Progenitor cell of endocrine pancreas (in vitro differentiated cells): ENCODE results near the gene JCAD. TPM values are rescaled to one million over a fixed set of nuclear protein-coding genes. Genes with fewer than 3 reads are reported as not detected.

Experiments used
- DNase-seq: peaks from one replicate; pipeline ENCODE4 v3.0.0; 2021; ENCODE audit warnings: low spot score; ENCODE audit not compliant: unreplicated experiment
- H3K27ac Mint-ChIP-seq: 2 replicates; pipeline ENCODE4 v1.8.0; 2021; ENCODE audit warnings: mild to moderate bottlenecking, moderate library complexity, mixed read lengths
- H3K27me3 Mint-ChIP-seq: 2 replicates; pipeline ENCODE4 v1.8.0; 2021; ENCODE audit warnings: mixed read lengths
- H3K36me3 Mint-ChIP-seq: 2 replicates; pipeline ENCODE4 v1.8.0; 2022; ENCODE audit warnings: mixed read lengths; ENCODE audit not compliant: insufficient read depth
- H3K4me1 Mint-ChIP-seq: 2 replicates; pipeline ENCODE4 v1.8.0; 2021; ENCODE audit warnings: low read depth, mixed read lengths
- H3K4me3 Mint-ChIP-seq: 2 replicates; pipeline ENCODE4 v1.8.0; 2021; ENCODE audit warnings: low read depth, mild to moderate bottlenecking, moderate library complexity, mixed read lengths
- H3K9me3 Mint-ChIP-seq: 2 replicates; pipeline ENCODE4 v1.8.0; 2021; ENCODE audit warnings: low read depth, mixed read lengths
- total RNA-seq: library from RNA; stranded (reverse); gene quantifications from 2 replicates; pipeline ENCODE4 v1.2.1, GENCODE V29; 2021
- TF ChIP-seq, protein P1 (sequence below): fragments of 200-600 bp; sonication (generic); IDR thresholded peaks from one replicate; pipeline ENCODE4 v1.5.0; 2021; ENCODE audit warnings: antibody characterized with exemption, mild to moderate bottlenecking; ENCODE audit not compliant: unreplicated experiment

The JCAD gene
- total RNA-seq, 1 donor from 2014 or later: 13.4 TPM

DNA sequence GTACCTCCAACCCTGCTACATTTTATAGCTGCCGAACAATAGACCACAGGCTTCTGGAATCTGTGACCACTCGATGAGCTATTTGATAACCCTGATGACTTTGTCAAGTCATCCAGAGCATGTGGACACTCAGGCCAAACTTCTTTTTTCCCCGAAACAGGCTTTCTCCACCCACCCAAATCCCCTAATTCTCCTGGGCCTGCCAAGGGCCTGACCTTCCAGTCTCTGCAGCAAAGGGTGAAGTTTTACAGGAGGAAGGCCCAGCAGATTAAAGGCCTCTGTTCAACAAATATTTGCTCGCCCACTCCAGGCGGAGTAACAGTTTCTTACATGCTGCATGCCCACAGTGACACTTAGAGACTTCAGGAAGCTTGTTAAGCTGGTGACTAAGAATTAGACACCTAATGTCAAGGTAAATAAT lies 2.0 kb downstream of the JCAD start:
- H3K27ac Mint-ChIP-seq: peak overlapping the region; percentile 82
- H3K4me3 Mint-ChIP-seq: peak overlapping the region; percentile 79
- H3K9me3 Mint-ChIP-seq: no peaks in the 10 kb centered on the region
- TF ChIP-seq, protein P1, sequence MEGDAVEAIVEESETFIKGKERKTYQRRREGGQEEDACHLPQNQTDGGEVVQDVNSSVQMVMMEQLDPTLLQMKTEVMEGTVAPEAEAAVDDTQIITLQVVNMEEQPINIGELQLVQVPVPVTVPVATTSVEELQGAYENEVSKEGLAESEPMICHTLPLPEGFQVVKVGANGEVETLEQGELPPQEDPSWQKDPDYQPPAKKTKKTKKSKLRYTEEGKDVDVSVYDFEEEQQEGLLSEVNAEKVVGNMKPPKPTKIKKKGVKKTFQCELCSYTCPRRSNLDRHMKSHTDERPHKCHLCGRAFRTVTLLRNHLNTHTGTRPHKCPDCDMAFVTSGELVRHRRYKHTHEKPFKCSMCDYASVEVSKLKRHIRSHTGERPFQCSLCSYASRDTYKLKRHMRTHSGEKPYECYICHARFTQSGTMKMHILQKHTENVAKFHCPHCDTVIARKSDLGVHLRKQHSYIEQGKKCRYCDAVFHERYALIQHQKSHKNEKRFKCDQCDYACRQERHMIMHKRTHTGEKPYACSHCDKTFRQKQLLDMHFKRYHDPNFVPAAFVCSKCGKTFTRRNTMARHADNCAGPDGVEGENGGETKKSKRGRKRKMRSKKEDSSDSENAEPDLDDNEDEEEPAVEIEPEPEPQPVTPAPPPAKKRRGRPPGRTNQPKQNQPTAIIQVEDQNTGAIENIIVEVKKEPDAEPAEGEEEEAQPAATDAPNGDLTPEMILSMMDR: no peak
- H3K36me3 Mint-ChIP-seq: no peaks in the 10 kb centered on the region
- peaks cover 14% of the 10 kb centered on the region for H3K27me3 Mint-ChIP-seq
- DNase-seq: no peak
- peaks cover 42% of the 10 kb centered on the region for H3K4me1 Mint-ChIP-seq

DNA sequence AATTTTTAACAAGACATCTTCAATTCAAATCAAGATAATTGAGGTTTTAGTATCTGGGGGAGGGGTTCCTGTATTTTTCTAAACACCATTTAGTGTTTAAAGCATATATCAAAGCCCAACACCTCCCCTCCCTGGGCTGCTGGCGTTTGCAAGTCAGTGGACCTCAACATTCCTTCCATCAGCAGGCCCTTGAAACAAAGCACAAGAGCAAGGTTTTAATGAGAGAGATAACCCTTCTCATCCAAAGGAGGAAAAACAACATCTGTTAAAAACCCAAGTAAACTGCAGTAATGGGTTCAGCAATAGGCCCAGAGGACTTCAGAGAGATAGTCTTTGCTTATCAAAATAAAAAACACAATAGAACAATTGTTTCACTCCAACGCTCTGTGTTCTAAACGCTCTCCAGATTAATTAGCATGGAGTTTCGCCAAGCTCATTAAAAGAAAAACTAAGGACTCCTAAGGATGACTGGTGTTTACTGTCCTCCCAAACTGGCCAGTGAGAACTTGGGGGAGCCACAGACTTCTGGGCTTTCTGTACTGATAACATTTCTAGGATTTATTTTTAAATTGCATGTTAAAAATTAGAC lies 2.5 kb downstream of the JCAD start:
- peak overlapping the region; percentile 14 for H3K4me3 Mint-ChIP-seq
- no peaks in the 10 kb centered on the region for H3K9me3 Mint-ChIP-seq
- peak overlapping the region; percentile 82 for H3K27ac Mint-ChIP-seq
- H3K36me3 Mint-ChIP-seq: no peaks in the 10 kb centered on the region
- TF ChIP-seq, protein P1: no peak
- peaks cover 42% of the 10 kb centered on the region for H3K4me1 Mint-ChIP-seq
- peaks cover 11% of the 10 kb centered on the region for H3K27me3 Mint-ChIP-seq
- DNase-seq: no peak

DNA sequence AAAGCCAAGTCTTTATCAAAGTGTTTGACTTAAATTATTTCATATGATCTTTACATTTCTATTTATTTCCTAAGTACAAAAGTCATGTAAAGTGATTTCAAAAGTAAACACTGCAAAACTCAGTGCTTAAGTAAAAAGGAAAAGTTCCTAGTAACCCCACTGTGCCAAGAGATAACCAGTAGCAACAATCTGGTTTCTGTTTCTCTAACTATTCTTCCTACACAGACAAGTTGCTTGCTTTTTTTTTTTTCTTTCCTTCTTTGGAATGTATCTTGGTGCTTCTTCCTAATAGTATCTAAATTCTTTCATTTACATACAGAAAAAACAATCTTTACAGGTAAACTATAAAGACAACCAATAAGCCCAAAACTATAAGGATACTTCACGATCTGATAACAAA lies 3.1 kb downstream of the JCAD start:
- no peak for DNase-seq
- Mint-ChIP-seq H3K27ac (no peak overlapping the region), H3K4me3 (peak overlapping the region; percentile 14), H3K36me3 (no peaks in the 10 kb centered on the region), H3K4me1 (peaks cover 42% of the 10 kb centered on the region), H3K27me3 (peaks cover 11% of the 10 kb centered on the region), H3K9me3 (no peaks in the 10 kb centered on the region)
- TF ChIP-seq, protein P1: no peak

DNA sequence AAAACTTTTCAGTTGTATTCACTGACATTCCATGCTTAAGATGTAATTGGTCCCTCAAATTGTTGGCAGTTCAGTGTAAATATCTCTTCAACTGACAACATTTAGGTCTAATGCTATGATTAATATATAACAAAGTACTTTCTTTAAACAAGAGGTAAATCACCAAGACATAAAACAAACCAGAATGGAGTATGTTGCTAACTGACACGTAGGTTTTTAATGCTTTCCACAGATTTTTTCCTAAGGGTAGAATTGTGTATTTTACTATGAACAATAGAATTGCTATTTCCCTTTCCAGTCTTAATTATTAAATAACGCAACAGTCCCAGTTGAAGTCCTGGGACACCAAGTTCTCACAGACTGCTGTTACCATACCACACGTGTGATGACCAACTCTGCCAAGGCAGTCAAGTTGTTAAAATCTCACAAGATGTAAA lies 4.1 kb downstream of the JCAD start:
- TF ChIP-seq, protein P1: no peak
- Mint-ChIP-seq H3K27ac (no peak overlapping the region), H3K4me3 (no peak overlapping the region), H3K4me1 (peaks cover 40% of the 10 kb centered on the region), H3K9me3 (no peaks in the 10 kb centered on the region), H3K36me3 (no peaks in the 10 kb centered on the region), H3K27me3 (peaks cover 7% of the 10 kb centered on the region)
- no peak for DNase-seq

DNA sequence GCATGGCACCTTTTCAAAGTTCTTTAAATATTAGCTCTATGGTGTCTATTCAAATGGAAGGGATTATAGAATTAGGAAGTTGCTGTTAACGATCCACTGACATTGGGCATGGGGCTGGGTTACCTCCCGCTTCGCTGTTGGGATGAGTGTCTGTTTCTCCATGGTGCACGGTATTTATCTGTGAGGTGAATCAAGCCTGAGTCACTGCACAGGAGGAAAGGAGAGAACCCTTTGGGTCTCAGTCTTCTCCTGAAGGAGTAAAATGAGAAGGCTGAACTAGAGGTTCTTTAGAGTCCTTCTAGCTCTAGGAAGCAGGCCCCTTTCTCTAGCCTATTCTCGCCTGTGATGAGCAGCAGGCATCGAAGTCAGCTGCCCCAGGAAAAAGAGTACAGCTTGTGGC lies 7.3 kb downstream of the JCAD start:
- peaks cover 3% of the 10 kb centered on the region for H3K27me3 Mint-ChIP-seq
- H3K27ac Mint-ChIP-seq: no peak overlapping the region
- peaks cover 29% of the 10 kb centered on the region for H3K4me1 Mint-ChIP-seq
- peaks cover 7% of the 10 kb centered on the region for H3K36me3 Mint-ChIP-seq
- H3K4me3 Mint-ChIP-seq: no peak overlapping the region
- no peaks in the 10 kb centered on the region for H3K9me3 Mint-ChIP-seq
- no peak for DNase-seq
- TF ChIP-seq, protein P1: no peak
